ENCODE measurements around the gene AFF2.

AFF2 gene

DNA sequence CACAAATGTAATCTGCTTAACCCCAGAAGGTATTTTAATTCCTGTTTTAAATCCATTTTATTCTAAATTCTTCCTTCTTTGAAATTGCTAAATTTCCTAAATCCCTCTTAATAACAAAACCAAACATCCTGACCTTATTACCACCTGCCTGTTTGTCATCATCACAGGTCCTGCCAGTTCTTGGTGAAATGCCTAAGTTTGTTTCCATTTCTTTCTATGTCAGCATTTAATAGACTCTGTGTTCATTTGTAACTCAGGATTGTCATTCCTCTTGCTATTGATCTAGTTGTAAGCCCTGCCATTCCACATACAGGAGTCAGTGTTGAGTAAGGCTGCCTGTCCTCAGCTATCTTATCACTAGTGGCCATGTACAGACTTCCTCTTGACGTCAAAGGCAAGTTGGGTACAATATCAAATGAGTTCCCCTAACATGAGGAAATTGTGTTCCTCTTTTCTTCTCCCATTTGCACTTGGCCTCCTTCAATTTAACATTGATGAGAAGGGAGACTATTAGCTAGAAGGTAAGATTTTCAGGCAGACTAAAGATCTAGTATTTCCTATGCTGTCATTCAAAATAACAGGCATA lies 440.1 kb downstream of the AFF2 start:
- DNase-seq = no peak

DNA sequence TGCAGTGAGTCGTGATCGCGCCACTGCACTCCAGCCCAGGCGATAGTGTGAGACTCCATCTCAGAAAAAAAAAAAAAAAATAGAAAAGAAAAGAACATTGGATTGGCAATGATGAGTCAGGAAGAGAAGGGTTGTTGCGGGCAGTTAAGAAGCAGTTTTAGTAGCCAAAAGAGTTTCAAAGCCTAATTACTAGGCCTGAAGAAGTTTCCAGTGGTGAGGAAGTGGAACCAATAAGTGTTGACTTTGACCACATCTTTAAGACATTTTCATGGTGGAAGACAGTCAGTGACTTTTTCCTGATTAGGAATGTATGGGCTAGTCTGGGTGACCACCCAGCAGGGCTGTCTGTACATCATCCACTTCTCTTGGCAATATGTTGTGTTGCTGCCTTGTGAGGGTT lies 442.3 kb downstream of the AFF2 start:
- no peak for DNase-seq

DNA sequence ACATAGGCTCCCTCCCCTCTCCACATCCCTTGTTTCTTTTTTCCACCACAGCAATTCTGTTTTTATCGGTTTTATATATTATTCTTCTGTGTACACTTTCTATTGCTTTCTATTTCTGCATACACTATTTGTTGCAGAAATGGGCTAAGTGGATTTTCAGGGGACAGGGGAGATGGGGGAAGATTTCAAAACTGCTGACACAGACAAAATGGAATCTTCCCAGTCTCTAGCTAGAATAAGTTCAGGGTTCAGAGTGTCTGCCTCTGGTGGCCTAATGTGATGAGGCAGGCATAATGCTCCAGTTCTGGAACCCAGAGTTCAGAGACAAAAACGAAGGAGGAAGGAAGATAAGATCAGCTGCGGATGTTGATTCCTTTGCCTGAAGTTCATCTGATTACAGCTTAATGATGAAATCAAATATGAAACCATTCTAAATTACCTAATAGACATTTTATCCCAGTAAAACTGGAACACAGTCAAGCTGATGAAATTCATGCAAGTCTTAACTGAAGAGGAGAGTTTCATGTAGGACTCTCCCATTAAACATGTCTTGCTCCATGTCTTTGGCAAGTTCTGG lies 447.1 kb downstream of the AFF2 start:
- no peak for DNase-seq

DNA sequence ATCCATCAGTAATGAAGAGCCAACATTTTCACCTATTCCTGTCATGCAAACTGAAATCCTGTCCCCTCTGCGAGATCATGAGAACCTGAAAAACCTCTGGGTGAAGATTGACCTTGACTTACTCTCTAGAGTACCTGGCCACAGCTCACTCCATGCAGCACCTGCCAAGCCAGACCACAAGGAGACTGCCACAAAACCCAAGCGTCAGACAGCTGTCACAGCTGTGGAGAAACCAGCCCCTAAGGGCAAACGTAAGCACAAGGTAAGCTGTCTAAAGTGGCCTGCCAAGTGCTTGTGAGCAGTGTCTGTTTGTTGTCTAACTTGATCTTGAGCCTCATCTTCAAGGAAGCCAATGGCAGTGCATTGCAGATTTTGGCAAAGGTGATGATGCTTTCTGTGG lies 455.9 kb downstream of the AFF2 start:
- no peak for DNase-seq

DNA sequence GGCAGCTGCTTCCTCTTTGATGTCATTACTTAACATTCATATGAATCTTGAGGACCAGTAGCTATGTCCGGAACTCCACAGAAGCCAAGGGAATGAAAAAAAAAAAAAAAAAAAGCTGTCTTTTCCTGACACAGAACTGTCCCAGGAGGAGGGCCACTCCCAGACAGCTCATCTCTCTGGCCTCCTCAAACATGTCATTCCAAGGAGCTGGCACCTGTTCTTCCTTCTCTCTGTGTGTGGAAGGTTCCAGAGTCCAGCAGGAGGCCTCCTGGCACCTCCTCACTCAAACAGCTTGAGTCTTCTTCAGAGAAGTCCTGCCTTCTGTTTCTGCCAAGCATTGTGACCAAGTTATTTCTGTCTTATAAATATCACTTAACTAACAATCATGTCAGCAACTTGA lies 458.5 kb downstream of the AFF2 start:
- DNase-seq = no peak

DNA sequence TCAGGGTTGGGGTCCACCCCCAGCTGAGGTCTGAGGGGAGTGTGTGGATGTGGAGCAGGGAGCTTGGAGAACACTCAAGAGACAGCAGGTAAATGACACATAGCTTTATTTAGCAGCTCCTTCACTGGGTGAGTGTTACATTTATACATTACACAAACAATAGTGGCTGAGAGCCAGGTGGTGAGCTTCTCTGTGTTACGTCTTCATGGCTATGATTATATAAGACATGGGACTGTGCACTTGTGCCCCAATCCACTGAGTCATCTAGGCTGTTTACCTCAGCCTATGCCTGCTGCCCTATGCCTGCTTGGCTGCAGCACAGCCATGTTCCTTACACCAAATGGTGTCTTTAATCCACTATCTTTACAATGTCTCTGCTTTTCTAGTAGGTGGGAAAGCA lies 459.6 kb downstream of the AFF2 start:
- DNase-seq = no peak

DNA sequence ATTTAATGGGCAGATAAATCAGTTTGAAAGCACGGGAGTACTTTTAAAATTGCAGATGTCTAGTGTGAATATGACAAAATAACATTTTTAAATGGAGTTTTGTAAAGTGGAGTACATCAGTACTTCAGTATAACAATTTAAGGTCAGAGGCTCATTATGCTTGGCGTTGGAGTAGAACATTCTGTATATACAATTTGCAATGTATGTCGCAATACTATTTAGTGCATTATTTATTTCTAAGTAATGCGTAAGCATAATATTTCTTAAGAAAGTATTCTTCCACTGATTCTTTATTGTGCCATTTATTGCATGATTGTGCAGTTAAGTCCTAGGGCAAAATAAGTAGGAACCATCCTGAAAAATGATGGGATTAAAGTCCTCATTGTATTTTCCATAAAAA lies 461.6 kb downstream of the AFF2 start:
- DNase-seq = no peak

DNA sequence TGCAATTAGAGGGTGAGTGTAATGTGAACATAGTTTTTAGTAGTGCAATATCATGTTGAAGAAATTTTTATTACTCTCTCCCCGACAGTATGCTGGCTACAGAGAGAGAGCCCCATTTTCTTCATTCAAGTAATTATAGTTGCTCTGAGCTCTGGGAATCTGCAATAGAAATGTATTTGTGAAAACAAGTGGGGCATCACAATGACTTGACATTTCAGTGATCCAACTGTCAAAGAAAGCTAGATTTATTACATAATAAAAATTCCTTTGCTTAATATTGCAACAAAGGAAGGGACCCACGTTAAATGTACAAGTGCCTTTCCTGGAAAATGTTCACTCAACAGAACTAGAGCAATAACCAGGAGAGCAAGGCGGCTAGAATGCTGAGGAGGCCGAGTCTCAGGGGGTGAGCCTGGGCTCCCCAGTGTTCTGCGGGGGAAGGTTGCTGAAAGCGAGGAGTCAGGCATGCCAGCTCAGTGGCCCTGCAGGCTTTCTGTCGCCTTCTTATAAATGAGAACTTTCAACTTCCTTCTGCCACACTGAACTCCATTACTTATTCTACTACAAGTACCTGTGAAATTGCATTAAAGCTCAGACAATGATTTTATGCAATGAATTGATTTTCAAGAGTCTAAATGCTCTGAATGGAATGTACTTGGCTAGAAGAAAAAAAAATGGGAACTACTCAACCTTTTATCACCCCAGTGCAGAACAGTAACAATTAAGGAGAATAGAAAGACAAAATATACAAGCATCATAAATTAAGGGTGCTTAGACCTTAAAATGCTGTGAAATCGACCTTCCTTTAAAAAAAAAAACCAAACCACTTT lies 476.4 kb downstream of the AFF2 start:
- no peak for DNase-seq

DNA sequence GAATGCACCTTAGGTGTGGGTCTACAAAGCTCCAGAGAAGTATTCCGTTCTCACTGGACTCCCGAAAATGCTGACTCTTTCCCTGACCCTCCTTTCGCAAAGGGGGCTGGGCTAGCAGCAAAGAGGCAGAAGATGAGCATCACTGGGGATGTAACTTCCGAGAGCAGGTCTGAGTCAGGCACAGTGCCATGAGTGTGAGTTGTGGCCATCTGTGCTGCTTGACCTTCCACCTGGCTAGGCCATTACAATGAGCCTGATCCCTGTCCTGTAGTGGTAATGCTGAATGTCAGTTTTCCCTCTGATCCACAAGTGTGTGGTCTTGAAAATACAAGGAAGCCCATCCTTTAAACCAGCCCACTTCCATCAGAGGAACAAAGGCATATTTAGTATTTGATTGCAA lies 479.4 kb downstream of the AFF2 start:
- DNase-seq = no peak

DNA sequence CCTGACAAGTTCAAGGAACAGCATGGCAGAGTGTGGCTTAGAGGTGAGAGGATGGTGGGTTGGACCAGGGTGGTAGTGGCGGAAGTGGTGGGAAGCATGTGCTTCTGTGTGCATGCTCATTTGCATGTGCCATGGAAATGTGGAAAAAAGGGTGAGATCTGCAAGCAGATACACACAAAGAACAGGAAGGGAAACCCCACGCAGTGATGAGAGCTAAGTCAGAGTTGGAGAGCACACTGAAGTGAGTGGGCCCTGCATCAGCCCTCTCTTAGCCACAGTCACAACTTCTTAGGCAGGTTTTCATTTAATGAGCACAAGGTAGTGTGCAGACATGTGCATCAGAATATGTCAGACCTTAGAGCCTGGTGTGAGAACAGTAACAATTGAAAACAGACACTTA lies 483.8 kb downstream of the AFF2 start:
- DNase-seq = no peak

DNA sequence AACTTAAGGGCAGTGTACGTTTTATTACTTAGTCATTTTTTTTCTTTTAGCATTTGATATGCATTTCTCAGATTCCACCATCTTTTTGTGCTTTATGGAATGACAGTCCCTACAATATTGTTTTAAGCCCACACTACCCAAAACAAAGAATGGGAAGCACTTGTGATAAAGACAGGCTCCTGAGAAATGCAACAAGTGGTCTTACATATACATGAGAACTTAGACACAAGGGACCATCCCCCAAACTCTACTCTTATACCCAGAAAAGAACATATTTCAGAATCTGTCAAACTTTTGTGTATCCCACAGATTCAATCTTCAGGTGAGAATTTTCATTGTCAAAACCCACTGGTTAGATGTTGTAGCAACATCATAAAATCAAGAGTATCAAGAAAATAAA lies 491.1 kb downstream of the AFF2 start:
- DNase-seq = no peak

DNA sequence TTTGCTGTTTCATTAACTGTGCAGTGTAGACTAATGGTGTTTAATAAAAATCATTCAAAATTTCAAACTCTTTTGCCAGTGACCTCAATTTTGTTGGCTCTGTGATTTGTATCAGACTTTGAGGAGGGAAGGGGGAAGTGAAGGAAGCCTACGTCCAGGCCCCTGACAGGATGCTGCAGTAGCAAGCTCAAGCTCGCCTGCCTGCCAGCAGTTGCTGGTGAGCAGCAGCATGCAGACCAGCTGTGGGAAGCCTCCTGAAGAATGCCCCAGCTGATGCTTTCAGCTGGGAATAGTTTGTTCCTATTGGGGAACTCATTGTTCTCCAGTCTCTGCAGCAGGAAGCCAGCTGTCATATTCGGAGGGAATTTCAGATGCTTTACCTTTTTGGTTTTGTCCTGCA lies 495.2 kb downstream of the AFF2 start:
- DNase-seq = no peak

DNA sequence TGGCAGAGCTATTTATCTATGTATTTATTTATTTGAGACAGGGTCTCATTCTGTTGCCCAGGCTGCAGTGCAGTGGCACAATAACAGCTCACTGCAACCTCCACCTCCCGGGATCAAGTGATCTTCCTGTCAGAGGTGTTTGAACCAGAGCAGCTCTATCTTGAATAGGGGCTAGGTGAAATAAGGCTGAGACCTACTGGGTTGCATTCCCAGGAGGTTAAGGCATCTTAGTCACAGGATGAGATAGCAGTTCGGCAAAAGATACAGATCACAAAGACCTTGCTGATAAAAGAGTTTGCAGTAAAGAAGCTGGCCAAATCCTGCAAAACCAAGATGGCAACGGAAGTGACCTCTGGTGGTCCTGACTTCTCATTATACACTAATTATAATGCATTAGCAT lies 501.9 kb downstream of the AFF2 start:
- no peak for DNase-seq

DNA sequence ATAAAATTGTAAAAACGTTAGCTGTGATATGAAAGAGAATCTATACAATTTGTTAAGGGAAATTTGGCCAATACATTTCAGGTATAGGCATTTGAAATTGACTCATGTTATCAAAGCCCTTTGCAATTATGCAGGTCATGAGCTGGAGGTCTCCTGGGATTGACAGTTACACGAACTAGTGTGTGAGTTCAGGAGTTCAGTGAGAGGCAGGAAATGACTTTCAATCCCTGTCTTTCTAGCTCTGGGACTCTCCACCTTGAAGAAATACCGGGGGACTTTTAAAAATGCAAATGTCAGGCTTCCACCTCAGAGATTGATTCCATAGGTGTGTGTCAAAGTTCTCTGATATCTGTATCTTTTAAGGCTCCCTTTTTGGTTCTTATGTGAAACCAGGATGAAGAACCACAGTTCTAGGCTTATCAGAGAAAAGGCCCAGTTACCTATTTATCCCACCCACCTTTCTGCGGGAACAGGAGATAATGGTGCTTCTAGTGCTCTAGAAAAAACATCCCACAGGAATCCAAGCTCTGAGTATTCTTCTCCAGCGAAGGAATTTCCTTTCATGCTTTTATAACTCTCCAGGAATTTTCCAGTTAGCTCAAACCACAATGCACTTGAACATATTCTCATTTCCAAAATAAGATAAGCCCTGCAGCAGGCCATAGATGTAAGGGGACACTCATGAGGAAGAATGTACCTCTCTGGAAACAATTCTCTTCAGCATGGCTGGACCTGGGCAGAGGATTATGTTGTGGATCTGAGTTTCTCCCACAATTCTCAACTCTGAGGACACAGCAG lies 503.6 kb downstream of the AFF2 start:
- DNase-seq = no peak

DNA sequence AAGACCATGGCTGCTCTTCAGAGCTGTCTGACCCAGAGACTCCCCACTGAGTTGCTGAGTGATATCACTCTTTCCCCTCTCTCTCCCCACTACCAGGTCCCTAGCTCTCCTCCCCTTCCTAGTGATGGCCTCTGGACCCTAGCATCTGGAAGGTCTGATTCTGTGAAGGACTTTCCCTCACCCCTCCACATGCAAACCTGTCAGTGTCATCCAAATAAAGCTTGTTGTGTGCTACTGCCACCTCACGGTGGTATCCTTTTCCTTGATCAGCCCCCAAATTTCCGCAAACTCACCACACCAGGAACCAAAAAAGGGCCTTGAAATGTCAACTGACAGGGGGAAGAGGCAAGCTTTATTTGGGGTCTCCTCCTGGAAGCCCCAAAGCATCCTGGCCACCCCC lies 504.5 kb downstream of the AFF2 start:
- DNase-seq = no peak

DNA sequence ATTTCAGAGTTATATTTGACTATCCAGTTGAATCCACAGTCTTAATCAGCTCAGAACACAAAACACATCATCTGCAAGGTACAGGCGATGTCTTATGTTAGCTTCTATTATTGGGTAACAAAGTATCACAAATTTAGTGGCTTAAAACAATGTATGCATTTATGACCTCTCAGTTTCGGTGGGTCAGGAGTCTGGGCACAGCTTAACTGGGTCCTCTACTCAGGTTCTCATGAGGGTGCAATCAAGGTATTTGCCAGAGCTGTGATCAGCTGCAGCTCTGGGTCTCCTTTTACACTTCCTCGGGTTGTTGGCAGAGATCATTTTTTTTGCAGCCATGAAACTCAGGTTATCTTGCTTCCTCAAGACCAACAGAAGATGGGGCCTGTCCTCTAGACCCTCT lies 505.8 kb downstream of the AFF2 start:
- no peak for DNase-seq

DNA sequence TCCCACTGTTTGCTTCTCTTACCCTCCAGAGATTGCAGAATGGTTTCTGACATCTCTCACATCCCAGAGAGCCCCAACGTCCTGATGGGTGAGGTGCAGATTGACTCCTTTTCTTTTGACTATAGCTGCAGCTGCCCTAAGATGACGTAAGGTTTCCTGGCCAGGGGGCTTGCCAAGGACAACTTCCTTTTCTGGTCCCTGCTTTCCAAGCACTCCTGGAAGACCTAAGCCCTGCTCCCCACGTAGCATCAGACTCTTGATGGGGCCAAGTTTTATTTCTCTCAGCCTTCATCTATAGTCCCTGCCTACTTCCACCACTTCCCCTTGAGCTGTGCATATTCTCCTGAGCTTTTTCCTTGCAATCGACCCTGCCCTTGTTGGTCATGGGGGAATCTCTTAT lies 507.0 kb downstream of the AFF2 start:
- DNase-seq = peak; percentile 33

DNA sequence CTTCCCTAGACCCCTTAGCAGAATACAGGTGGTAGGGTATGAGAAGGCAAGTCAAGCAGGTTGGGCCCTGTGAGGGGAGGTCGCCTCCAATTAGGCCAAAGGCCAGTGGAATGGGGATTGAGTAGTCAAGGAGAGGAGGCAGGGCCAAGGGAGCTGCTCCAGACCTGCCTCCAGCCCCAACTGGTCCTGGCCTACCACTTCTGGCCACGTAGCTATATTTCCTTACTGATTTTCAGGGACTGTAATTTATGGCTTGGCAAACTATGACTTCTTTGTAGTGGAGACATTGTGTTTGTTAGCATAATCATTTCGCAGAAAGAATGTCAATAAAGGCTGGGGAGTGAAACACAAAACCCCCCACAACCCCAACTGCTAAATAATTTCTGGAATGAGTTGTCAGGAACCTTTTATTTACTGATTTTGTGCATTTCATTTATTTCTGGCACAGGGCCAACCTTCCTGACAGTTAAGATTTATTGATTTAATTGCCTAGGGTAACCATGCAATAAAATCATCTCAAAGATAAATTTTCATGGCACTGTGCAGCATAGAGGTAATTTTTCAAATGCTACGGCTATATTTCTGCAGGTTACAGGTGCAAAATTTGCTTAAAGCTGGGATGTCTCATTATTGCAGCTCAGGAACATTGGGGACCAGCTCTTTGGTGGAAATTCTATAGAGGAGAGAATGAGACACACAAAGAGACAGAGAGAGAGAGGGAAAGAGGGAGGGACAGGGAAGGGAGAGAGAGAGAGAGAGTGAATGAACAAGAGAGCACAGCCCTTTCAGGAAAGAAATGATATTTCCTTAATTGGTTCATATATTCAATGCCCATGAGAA lies 509.8 kb downstream of the AFF2 start:
- no peak for DNase-seq

DNA sequence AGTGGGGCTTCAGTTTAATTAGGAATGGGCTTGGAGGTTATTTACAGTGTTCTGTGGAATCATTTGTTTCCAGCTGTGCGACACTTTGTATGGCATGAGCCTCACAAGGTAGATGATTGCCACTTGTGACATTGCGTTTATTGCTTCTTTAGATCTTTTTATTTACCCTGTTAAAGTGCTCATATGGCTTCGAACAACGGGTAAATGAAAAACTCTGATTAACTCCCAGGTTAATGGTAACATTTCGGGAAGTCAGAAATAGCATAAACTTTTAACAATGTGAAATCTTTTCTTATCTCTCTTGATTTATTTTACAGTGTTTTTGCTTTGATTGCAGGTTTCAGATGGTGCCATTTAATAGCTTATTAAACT lies 510.4 kb downstream of the AFF2 start:
- no peak for DNase-seq

DNA sequence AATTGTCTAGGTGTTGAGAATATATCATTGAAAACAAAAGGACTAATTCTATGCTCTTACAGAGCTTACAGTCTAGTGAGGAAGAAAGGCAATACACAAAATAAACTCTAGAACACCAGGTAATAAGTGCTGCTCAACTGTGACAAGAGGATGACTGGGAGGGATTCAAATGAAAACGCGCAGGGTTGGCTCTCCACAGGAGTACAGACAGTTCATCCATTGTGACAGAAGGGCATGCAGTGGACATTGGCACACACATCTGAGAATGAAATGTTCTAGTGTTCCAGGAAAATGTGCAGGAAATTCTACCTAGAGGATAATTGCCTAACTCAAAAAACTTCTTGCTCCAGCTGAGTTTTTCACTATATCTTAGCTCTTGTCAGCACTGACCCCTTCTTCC lies 512.7 kb downstream of the AFF2 start:
- no peak for DNase-seq

DNA sequence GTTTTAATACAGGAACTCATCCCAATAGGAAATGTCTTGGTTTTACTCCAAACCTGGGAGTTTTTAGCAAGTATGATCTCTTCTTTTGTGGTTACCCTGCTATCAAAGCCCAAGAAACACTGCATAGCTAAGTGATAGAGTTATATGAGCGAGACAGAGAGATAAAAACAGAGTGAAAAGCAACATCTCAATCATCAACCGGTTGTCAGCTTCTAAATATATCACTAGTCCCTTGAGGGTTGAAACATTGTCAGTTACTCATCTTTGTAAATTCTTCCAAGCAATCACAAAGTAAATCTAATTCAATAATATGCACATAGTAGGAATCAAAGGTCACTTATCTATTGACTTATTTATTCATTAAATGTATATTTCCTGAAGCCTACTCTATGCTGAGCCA lies 520.7 kb downstream of the AFF2 start:
- DNase-seq = no peak

DNA sequence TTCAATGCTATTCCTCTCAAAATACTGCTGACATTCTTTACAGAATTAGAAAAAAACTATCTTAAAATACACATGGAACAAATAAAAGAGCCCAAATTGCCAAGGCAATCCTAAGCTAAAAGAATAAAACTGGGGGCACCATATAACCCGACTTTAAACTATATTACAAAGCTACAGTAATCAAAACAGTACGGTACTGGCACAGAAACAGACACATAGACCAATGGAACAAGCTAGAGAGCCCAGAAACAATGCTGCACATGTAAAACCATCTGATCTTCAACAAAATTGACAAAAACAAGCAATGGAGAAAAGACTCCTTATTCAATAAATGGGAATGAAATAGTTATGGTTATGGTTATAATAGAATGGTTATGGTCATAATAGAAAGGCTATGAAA lies 522.1 kb downstream of the AFF2 start:
- no peak for DNase-seq

DNA sequence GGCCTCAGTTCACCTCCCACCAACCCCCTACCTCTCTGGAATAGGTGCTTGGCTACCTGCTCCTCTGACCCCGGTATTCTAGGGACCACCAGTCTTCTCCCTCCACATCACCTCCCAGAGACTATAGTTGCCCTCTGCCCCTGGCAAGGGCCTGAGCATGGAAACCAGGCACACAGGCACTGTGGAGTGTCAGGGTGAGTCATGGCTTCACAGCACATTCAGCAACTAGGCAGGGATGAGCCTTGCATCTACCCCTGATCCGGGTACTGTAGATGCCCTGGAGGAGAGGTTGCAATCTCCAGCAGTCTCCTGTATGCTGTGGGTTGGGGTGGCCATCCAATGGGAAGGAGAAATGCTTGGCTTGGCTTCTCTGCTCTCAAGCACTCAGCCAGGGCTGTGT lies 532.0 kb downstream of the AFF2 start:
- DNase-seq = no peak

Data from left hindlimb (tissue), 1 donor.